ENCODE measurements around the gene KCNIP1. TPM values are rescaled to one million over a fixed set of nuclear protein-coding genes. Genes with fewer than 3 reads are reported as not detected.

Gene KCNIP1
- total and polyA plus RNA-seq, 8 donors, result 0.35 to 4.9 (median 2.5) TPM

DNA sequence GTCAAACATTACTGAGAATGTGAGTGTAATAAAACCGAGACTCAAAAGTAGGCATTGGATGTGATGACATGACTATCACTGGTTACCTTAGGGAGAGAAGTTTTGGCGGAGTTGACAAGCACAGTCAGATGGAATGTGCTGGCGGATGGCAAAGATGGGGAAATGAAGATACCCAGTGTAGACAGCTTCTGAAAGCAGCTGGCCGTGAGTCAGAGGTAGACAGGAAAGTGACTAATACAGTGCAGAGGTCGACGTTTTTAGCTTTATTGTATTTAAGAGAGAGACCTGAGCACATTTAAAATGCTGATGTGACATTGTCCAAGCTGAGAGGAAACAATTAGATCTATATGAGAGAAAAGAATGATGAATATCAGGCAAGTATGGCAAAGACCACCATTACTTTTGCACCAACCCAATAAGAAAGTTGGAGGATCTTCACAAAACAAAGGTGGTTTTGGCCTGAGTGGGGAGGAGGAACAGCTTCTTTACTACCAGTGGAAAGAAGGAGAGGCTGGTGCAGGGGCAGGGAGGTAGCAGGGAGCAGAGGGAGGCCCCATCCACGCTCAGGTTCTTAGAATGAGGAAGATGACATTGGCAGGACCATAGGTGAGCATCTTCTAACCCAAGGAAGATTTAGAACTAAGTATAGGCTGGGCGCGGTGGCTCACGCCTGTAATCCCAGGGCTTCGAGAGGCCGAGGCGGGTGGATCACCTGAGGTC is 36.7 kb upstream of the KCNIP1 start:
- ATAC-seq (peak; percentile 83), DNase-seq (no peak)
- Histone ChIP-seq H3K9me3 (no peaks in the 10 kb centered on the region), H3K27ac (no peak overlapping the region), H3K4me1 (no peaks in the 10 kb centered on the region), H3K27me3 (no peaks in the 10 kb centered on the region), H3K4me3 (no peak overlapping the region), H3K36me3 (no peaks in the 10 kb centered on the region)
- TF ChIP-seq CTCF (IDR thresholded peaks at IDR 0.05), result no peak
- intact Hi-C loops (cut with DNase I), result no loop called here

DNA sequence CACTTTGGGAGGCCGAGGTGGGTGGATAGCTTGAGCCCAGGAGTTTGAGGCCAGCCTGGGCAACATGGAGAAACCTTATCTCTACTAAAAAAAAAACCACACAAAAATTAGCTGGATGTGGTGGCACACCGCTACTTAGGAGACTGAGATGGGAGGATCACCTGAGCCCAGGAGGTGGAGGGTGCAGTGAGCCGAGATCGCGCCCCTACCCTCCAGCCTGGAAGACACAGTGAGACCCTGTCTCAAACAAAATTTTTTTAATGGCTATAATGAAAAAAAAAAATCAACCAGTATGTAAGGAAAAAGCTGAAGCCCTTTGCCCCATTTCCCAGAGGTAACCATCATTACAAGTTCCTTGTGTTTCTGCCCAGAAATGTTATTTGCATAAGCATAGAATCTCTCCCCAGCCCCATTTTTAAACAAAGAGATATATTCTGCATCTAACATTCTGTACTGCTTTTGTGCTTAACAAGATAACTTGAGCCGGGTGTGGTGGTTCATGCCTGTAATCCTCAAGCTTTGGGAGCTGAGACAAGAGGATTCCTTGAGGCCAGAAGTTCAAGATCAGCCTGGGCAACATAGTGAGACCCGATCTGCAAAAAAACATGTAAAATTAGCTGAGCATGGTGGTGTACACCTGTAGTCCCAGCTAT is 35.1 kb upstream of the KCNIP1 start:
- H3K27me3 ChIP-seq, result no peaks in the 10 kb centered on the region
- no peak overlapping the region for H3K4me3 ChIP-seq
- H3K36me3 ChIP-seq, result no peaks in the 10 kb centered on the region
- intact Hi-C loops (cut with DNase I), result no loop called here
- DNase-seq (no peak), ATAC-seq (no peak)
- no peak for TF ChIP-seq CTCF (IDR thresholded peaks at IDR 0.05)
- H3K9me3 ChIP-seq, result no peaks in the 10 kb centered on the region
- H3K27ac ChIP-seq, result no peak overlapping the region
- no peaks in the 10 kb centered on the region for H3K4me1 ChIP-seq

DNA sequence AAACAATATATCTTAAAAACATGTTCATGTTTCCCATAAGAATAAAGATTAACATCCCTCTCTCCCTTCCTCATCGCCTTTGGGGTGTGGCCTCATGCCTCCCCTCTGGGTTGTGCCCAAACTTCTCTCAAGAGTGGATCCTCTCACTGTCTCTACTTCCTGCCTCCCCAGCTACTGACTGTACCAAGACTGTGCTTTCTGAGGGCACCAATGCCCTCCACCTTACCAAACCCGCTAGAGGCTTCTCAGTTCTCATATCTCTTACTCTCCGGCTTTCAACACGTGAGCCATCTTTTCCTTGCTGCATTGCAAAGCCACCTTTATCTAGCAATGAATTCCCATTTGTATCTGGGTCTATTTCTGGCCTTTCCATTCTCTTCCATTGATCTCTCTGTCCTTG is 34.4 kb upstream of the KCNIP1 start:
- ATAC-seq, result no peak
- H3K4me3 ChIP-seq, result no peak overlapping the region
- no peak for TF ChIP-seq CTCF (IDR thresholded peaks at IDR 0.05)
- no peaks in the 10 kb centered on the region for H3K36me3 ChIP-seq
- no peak for DNase-seq
- H3K9me3 ChIP-seq, result no peaks in the 10 kb centered on the region
- no peaks in the 10 kb centered on the region for H3K27me3 ChIP-seq
- H3K27ac ChIP-seq, result no peak overlapping the region
- H3K4me1 ChIP-seq, result no peaks in the 10 kb centered on the region
- intact Hi-C loops (cut with DNase I), result no loop called here

DNA sequence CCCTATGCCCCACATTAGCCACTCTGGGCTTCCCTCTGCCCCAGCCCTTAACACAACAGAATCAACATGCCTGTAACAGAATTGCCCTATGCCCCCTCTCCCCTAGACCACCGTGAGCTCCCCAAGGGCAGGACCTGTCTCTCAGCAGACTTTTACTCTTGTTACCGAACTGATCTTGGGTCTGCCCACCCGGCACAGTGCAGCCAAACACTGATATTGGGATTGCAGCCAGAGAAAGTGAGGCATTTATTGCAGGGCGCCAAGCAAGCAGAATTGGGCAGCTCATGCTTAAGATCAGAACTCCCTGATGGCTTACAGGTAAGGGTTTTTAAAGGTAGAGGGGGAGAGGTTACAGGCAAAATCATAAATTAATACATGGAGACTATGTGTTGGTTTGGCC is 33.5 kb upstream of the KCNIP1 start:
- H3K27me3 ChIP-seq, result no peaks in the 10 kb centered on the region
- H3K4me3 ChIP-seq, result no peak overlapping the region
- TF ChIP-seq CTCF (IDR thresholded peaks at IDR 0.05), result no peak
- intact Hi-C loops (cut with DNase I), result no loop called here
- no peak for ATAC-seq
- no peak for DNase-seq
- no peak overlapping the region for H3K27ac ChIP-seq
- H3K4me1 ChIP-seq, result no peaks in the 10 kb centered on the region
- H3K36me3 ChIP-seq, result no peaks in the 10 kb centered on the region
- H3K9me3 ChIP-seq, result peaks cover 0 to 4% of the 10 kb centered on the region in 2 donors

DNA sequence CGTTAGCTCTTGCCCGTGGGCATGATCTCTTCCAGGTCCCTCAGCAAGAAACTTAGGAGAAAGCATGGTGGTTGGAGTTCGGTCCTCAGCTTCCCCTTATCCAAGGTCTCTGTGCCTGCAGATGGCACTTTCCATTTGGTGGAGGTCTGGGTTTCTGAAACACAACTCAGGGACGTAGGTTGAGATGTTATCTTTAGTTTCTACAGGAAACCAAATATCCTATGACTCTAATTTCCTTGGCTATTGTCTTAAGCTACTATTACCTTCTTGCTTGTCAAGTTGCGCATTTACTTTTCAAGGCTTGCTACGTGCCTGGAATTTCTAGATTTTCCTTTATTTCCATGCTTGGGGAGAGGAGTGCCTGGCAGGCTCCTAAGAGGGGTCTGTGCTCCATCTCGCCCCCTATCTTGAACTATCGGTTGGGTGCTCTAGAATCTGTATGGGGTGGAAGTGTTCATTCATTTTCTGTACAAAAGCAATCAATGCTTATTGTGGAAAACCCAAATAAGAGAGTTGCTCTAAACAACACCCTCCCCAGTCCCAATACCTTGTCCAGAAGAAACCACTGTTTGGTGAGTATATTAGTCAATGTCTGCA is 32.9 kb upstream of the KCNIP1 start:
- TF ChIP-seq CTCF (IDR thresholded peaks at IDR 0.05), result no peak
- Histone ChIP-seq H3K4me1 (no peaks in the 10 kb centered on the region), H3K27me3 (no peaks in the 10 kb centered on the region), H3K36me3 (no peaks in the 10 kb centered on the region), H3K4me3 (no peak overlapping the region), H3K27ac (no peak overlapping the region), H3K9me3 (peaks cover 0 to 4% of the 10 kb centered on the region in 2 donors)
- ATAC-seq (no peak), DNase-seq (no peak)
- intact Hi-C loops (cut with DNase I), result no loop called here

Measured in left lung (tissue), 10 donors.